Retina (tissue), 1 donor: ENCODE results near the gene TARDBP.
"Not testable (repeated sequence)": the region's sequence is repeated elsewhere in the genome, so short reads cannot be mapped to it uniquely, and the experiment has no call there.

Source experiments
- DNase-seq: peaks from one replicate; pipeline ENCODE4 v3.0.0-alpha.2; 2016

Gene TARDBP

DNA sequence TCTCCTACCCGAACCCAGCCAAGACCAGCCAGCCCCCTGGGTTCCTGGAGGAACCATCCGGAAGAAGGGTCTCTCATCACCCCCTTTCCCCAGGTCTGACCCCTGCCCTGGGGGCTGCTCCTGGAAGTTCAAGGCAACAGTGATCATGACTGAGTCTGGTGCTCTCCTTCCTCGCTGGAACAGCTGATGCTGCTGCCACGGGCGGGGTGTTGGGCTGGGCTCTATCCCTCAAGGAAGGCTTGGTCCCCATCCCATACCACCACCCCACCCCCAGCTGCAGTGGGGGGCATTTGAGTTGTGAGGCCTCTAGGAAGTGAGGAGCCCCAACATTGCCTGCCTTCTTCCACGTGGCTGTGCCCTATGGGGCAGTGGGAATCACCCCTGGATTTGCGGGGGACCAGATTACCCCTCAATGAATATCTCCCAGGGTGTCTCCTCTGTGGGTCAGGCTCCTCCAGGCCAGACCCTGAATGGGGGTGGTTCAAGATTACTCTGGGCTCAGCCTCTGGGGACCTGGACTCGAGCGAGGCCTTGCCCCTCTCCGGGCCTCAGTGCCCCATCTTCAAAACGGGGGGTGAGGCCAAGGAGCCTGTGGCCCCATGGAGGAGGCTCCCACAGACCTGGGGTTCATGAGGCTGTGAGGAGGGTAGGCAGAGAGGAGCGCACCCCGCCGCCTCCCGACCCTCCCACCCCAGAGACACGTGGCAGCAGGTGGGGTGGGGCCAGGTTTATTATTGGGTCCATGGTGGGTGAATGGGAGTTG is 31.8 kb downstream of the TARDBP start:
- no peak for DNase-seq

DNA sequence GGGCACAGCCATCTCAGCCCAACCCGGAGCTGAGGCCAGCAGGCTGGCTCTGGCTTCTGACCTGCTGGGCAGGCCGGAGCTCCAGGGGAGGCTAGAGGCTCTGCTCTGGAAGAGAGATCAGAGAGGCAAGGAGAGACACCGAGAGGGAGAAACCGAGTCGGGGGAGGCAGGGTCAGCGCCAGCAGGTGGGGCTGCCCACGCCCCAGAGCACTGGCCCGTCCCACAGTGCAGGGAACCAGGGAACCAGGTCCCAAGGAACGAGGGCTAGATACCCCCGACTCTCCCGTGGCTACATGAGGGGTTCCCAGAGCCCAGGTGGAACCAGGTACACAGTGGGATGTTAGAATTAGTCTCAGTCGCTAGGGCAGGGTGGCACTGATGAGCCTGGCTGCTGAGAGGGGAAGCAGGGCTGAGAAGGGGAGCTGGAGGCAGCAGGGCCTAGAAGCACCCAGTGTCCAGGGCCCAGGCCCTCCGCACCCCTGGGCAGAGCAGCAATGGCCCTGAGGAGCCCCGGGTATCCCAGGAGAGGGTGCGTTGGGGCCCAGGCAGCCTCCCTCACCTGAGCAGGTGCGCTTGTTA is 32.5 kb downstream of the TARDBP start:
- no peak for DNase-seq

GRCh38 chr1:11045428-11046269 is 33.2 kb downstream of the TARDBP start:
- DNase-seq, result peak; percentile 25

- DNase-seq, result no peak
Observed at GRCh38 chr1:11046270-11046566, 33.8 kb downstream of the TARDBP start.

- no peak for DNase-seq
Observed at GRCh38 chr1:11046625-11047365, 34.3 kb downstream of the TARDBP start, which contains the start of gene MASP2. Gene MASP2 (minus strand): TSS chr1:11047239. CDS start chr1:11047207, 32 bp downstream.

DNA sequence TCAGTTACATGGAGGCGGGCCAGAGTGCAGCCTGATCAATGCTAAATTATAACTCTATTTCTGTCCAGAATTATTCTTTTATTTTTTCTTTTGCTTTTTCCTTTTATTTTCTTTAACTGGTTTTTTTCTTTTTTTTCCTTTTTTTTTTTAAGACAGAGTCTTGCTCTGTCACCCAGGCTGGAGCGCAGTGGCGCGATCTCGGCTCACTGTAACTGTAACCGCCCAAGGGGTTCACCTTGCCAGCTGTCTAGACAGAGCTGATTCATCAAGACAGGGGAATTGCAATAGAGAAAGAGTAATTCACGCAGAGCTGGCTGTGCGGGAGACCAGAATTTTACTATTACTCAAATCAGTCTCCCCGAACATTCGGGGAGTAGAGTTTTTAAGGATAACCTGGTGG is 38.7 kb downstream of the TARDBP start:
- not testable (repeated sequence) for DNase-seq

DNA sequence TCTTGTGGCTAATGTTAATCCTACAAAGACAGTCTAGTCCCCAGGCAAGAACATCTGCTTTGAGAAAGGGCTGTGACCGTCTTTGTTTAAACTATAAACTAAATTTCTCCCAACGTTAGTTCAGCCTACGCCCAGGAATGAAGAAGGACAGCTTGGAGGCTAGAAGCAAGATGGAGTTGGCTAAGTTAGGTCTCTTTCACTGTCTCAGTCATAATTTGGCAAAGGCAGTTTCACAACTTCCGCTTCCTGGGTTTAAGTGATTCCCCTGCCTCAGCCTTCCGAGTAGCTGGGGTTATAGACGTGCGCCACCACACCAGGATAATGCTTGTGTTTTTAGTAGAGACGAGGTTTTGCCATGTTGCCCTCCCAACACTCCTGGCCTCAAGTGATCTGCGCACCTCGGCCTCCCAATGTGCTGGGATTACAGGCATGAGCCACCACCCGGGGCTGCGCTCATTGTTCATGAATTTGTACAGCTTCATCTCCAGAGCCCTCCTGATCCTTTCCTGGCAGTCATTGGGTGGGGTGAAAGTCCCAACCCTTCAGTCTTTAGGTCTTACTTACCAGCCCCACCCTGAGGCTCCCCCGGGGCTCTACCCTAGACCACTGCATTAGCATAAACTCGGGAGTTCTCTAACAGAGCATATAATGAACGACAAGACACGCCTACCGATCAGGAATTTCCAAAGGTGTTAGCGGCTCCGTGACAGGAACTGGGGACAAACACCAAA is 39.5 kb downstream of the TARDBP start:
- no peak for DNase-seq

DNA sequence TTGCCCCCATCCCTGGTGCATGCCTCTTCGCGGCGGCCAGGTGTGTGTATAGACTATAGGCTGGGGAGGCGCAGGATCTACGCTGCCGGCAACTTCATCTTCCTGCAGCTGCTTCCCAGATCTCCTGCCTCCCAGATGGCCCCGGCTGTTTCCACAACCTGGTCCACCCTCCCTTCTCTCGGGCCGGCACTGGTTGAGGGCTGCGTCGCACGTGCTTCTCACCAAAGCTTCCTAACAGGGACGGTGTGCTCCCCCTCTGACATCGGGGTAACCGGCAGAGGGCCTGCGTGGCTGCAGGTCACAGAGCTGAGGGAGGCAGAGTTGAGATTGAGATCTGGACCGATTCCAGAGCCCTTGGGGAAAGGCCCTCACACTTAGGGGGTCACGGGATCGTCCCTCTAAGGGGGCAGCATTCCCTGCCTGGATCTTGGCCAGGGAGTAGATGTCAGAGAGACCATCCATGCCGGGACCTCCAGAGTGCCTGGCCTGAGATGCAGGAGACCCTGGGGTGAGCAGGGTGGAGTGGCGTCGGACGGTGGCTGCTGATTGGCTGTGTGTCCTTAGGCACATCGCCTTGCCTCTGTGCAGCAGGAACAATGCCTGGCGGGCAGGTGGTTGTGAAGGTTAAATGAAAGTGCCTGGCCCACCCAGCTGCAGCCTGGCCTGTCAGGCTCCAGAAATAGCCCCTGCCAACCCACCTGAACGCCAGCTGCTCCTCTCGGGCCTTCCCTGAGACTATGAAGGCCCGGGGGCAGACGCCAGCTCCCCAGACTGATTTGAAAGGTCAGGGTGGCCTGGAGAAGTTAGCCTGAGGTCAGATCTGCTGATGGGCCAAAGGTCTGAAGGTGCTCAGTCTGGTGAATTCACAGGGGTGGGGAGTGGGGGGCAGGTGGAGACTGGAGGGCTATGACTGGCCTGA is 40.6 kb downstream of the TARDBP start:
- DNase-seq, result peak; percentile 20

- DNase-seq, result no peak
Observed at GRCh38 chr1:11053758-11054137, 41.3 kb downstream of the TARDBP start.

- no peak for DNase-seq
Observed at GRCh38 chr1:11054181-11054580, 41.7 kb downstream of the TARDBP start.

DNA sequence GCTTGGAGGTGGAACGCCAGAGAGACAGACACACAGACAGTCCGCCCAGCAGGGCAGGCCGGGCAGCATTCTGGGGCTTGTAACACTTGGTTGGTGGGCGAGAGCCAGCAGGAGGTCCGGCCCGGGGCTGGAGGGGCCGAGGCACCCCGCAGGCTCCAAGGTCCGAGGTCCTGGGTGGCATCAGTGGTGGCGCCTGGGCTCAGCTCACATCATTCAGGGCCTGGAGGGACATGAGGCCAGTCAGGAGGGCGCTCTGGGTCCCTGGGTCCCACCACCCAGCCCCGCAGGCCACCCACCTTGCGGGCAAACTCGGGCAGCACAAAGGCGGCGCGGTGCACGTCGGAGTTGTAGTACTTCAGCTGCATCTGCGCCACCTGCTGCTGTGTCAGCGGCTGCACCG is 42.2 kb downstream of the TARDBP start:
- DNase-seq, result no peak

DNA sequence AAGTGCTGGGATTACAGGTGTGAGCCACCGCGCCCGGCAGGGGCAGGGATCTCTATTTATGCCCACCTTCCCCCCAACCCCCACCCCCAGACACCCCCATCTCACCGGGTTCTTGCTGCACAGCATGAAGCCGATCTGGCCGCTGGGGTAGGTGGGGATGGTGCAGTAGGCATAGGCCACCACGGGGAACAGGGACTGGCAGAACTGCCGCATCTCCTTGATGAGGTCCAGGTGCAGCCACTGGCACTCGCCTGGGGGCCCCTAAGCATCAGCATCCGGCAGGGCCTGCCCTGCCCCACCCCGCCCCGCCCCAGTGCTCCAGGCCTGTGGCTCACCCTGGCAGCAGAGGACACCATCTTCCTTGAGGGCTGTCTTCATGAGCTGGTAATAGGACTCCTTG is 43.2 kb downstream of the TARDBP start:
- DNase-seq, result no peak

DNA sequence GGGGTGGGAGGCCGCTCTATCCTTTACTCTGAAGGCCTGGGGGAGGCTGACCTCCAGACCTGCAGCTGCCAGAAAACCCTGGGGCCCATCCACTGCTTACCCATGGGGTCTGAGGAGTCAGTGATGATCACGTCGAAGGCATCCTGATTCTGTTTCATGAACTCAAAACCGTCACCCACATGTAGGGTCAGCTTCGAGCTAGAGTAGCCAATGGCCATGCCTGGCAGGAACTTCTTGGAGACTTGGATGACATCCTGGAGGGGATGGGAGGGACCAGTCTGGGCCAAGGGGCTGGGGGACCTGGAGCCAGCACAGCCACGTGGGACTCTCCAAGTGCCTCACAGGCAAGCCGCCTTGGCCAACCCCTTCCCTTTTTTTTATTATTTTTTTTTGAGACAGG is 44.0 kb downstream of the TARDBP start:
- no peak for DNase-seq

DNA sequence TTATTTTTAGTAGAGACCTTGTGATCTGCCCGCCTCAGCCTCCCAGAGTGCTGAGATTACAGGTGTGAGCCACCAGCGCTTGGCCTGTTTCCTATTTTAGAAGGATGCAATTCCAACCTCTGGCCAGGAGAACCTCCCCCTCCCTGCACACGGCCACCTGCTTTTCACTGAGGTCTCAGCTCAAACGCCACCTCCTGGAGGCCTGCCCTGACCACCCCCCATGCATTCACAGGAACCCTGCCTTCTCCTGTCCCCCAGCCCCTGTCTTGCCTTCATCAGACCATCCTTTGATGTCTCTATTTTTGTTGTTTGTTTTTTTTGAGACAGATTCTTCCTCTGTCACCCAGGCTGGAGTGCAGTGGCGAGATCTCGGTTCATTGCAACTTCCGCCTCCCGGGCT is 45.0 kb downstream of the TARDBP start:
- DNase-seq, result no peak

GRCh38 chr1:11058026-11058425 is 45.6 kb downstream of the TARDBP start:
- DNase-seq, result no peak

GRCh38 chr1:11058595-11059154 is 46.2 kb downstream of the TARDBP start:
- no peak for DNase-seq

- DNase-seq, result peak; percentile 52
Observed at GRCh38 chr1:11059155-11059967, 46.9 kb downstream of the TARDBP start.

GRCh38 chr1:11059968-11060830 is 47.7 kb downstream of the TARDBP start, which contains the start of gene SRM:
Gene SRM (minus strand): TSS chr1:11060018. CDS start chr1:11059943, 75 bp downstream.
- peak; percentile 81 for DNase-seq
